Activated CD4-positive, alpha-beta T cell treated with anti-CD3 and anti-CD28 coated beads, Interleukin-2, amount 10 ng/mL, durations not matched to agents 24 days and 14 days (primary cell): ENCODE data around the gene RASEF. TPM values are rescaled to one million over a fixed set of nuclear protein-coding genes. Genes with fewer than 3 reads are reported as not detected.
"Not testable (repeated sequence)": the region's sequence is repeated elsewhere in the genome, so short reads cannot be mapped to it uniquely, and the experiment has no call there.

Source experiments
- DNase-seq: peaks from one replicate; pipeline ENCODE4 v3.0.0; 2022
- H3K27ac Mint-ChIP-seq: one replicate; pipeline ENCODE4 v1.8.0; 2022; ENCODE audit warnings: mild to moderate bottlenecking, mixed read lengths
- H3K27me3 Mint-ChIP-seq: one replicate; pipeline ENCODE4 v1.8.0; 2022; ENCODE audit warnings: mixed read lengths
- H3K36me3 Mint-ChIP-seq: one replicate; pipeline ENCODE4 v1.8.0; 2022; ENCODE audit warnings: low read depth, mild to moderate bottlenecking, mixed read lengths
- H3K4me1 Mint-ChIP-seq: one replicate; pipeline ENCODE4 v1.8.0; 2021; ENCODE audit warnings: mixed read lengths
- H3K4me3 Mint-ChIP-seq: one replicate; pipeline ENCODE4 v1.8.0; 2022; ENCODE audit warnings: mild to moderate bottlenecking, moderate library complexity, mixed read lengths
- H3K9me3 Mint-ChIP-seq: one replicate; pipeline ENCODE4 v1.8.0; 2021; ENCODE audit warnings: mixed read lengths
- intact Hi-C: fragments of 100-400 bp; cut with micrococcal nuclease; formaldehyde crosslinking; loops from one replicate; pipeline ENCODE4 v1.15.1; 2023
- total RNA-seq: library from RNA; stranded (reverse); gene quantifications from 2 replicates; pipeline ENCODE4 v1.2.3, GENCODE V29; 2022

The RASEF gene
- total RNA-seq, result not detected in 2 replicates

GRCh38 chr9:83062651-83063527 lies at the start of gene RASEF:
TSS of gene RASEF (minus strand) at chr9:83063142. CDS start at chr9:83062867, 275 bp downstream.
- intact Hi-C loops, result no loop called here
- H3K4me3 Mint-ChIP-seq, result no peak within 1 kb of the TSS
- H3K27ac Mint-ChIP-seq, result no peak within 1 kb of the TSS
- H3K27me3 Mint-ChIP-seq, result peaks cover 34% of the 10 kb centered on the region
- no peak for DNase-seq
- H3K4me1 Mint-ChIP-seq, result no peaks in the 10 kb centered on the region
- no peaks in the 10 kb centered on the region for H3K9me3 Mint-ChIP-seq
- no peaks in the 10 kb centered on the region for H3K36me3 Mint-ChIP-seq

GRCh38 chr9:83111169-83111568 lies 48.2 kb upstream of the RASEF start:
- H3K9me3 Mint-ChIP-seq, result peaks cover 9% of the 10 kb centered on the region
- H3K27ac Mint-ChIP-seq, result no peak overlapping the region
- no peaks in the 10 kb centered on the region for H3K36me3 Mint-ChIP-seq
- no peaks in the 10 kb centered on the region for H3K4me1 Mint-ChIP-seq
- no peak for DNase-seq
- H3K4me3 Mint-ChIP-seq, result no peak overlapping the region
- H3K27me3 Mint-ChIP-seq, result no peaks in the 10 kb centered on the region
- intact Hi-C loops, result no loop called here

- no peak for DNase-seq
- peaks cover 6% of the 10 kb centered on the region for H3K9me3 Mint-ChIP-seq
- intact Hi-C loops, result no loop called here
- no peaks in the 10 kb centered on the region for H3K36me3 Mint-ChIP-seq
- H3K4me3 Mint-ChIP-seq, result no peak overlapping the region
- H3K27ac Mint-ChIP-seq, result no peak overlapping the region
- no peaks in the 10 kb centered on the region for H3K27me3 Mint-ChIP-seq
- no peaks in the 10 kb centered on the region for H3K4me1 Mint-ChIP-seq
Observed at GRCh38 chr9:83109296-83109695, 46.4 kb upstream of the RASEF start.

- Mint-ChIP-seq H3K4me1 (no peaks in the 10 kb centered on the region), H3K9me3 (no peaks in the 10 kb centered on the region)
- peak; percentile 8 for DNase-seq
Observed at GRCh38 chr9:83108208-83108607, 45.3 kb upstream of the RASEF start.

GRCh38 chr9:83106772-83107171 lies 43.8 kb upstream of the RASEF start:
- no peak for DNase-seq
- intact Hi-C loops, result no loop called here
- Mint-ChIP-seq H3K4me1 (no peaks in the 10 kb centered on the region), H3K4me3 (no peak overlapping the region), H3K9me3 (no peaks in the 10 kb centered on the region), H3K36me3 (no peaks in the 10 kb centered on the region), H3K27me3 (no peaks in the 10 kb centered on the region), H3K27ac (no peak overlapping the region)

More at GRCh38 chr9:83108208-83108607, 45.3 kb upstream of the RASEF start:
- Mint-ChIP-seq H3K27me3 (no peaks in the 10 kb centered on the region), H3K4me3 (no peak overlapping the region), H3K27ac (no peak overlapping the region), H3K36me3 (no peaks in the 10 kb centered on the region)
- intact Hi-C loops, result no loop called here

GRCh38 chr9:83106263-83106662 lies 43.3 kb upstream of the RASEF start:
- intact Hi-C loops, result no loop called here
- Mint-ChIP-seq H3K36me3 (no peaks in the 10 kb centered on the region), H3K27ac (no peak overlapping the region), H3K4me1 (no peaks in the 10 kb centered on the region), H3K4me3 (no peak overlapping the region), H3K9me3 (no peaks in the 10 kb centered on the region), H3K27me3 (no peaks in the 10 kb centered on the region)
- peak; percentile 18 for DNase-seq

GRCh38 chr9:83097633-83098032 lies 34.7 kb upstream of the RASEF start:
- intact Hi-C loops, result no loop called here
- H3K4me1 Mint-ChIP-seq, result no peaks in the 10 kb centered on the region
- no peak for DNase-seq

GRCh38 chr9:83093311-83093710 lies 30.4 kb upstream of the RASEF start:
- H3K27me3 Mint-ChIP-seq, H3K9me3 Mint-ChIP-seq, DNase-seq, H3K4me1 Mint-ChIP-seq, H3K4me3 Mint-ChIP-seq, H3K36me3 Mint-ChIP-seq, intact Hi-C loops, H3K27ac Mint-ChIP-seq: not testable (repeated sequence)

More at GRCh38 chr9:83097633-83098032, 34.7 kb upstream of the RASEF start:
- H3K36me3 Mint-ChIP-seq, result no peaks in the 10 kb centered on the region
- no peak overlapping the region for H3K4me3 Mint-ChIP-seq
- no peaks in the 10 kb centered on the region for H3K27me3 Mint-ChIP-seq
- H3K9me3 Mint-ChIP-seq, result no peaks in the 10 kb centered on the region
- H3K27ac Mint-ChIP-seq, result no peak overlapping the region

GRCh38 chr9:83081846-83082245 lies 18.9 kb upstream of the RASEF start:
- no peak overlapping the region for H3K27ac Mint-ChIP-seq
- H3K9me3 Mint-ChIP-seq, result no peaks in the 10 kb centered on the region
- H3K36me3 Mint-ChIP-seq, result no peaks in the 10 kb centered on the region
- intact Hi-C loops, result no loop called here
- H3K4me1 Mint-ChIP-seq, result no peaks in the 10 kb centered on the region
- no peak for DNase-seq
- H3K4me3 Mint-ChIP-seq, result no peak overlapping the region
- no peaks in the 10 kb centered on the region for H3K27me3 Mint-ChIP-seq

GRCh38 chr9:83081010-83081409 lies 18.1 kb upstream of the RASEF start:
- Mint-ChIP-seq H3K27me3 (no peaks in the 10 kb centered on the region), H3K27ac (no peak overlapping the region), H3K4me3 (no peak overlapping the region), H3K4me1 (no peaks in the 10 kb centered on the region), H3K9me3 (no peaks in the 10 kb centered on the region), H3K36me3 (no peaks in the 10 kb centered on the region)
- no peak for DNase-seq
- intact Hi-C loops, result no loop called here

GRCh38 chr9:83075932-83076331 lies 13.0 kb upstream of the RASEF start:
- intact Hi-C loops, H3K9me3 Mint-ChIP-seq, H3K27me3 Mint-ChIP-seq, H3K4me3 Mint-ChIP-seq, H3K27ac Mint-ChIP-seq, H3K4me1 Mint-ChIP-seq, H3K36me3 Mint-ChIP-seq, DNase-seq: not testable (repeated sequence)

GRCh38 chr9:83072498-83072897 lies 9.6 kb upstream of the RASEF start:
- H3K4me3 Mint-ChIP-seq, DNase-seq, H3K27ac Mint-ChIP-seq, intact Hi-C loops, H3K27me3 Mint-ChIP-seq, H3K36me3 Mint-ChIP-seq, H3K9me3 Mint-ChIP-seq, H3K4me1 Mint-ChIP-seq: not testable (repeated sequence)

- no peak for DNase-seq
- intact Hi-C loops, result no loop called here
- Mint-ChIP-seq H3K27me3 (no peaks in the 10 kb centered on the region), H3K9me3 (no peaks in the 10 kb centered on the region), H3K4me3 (no peak overlapping the region), H3K4me1 (no peaks in the 10 kb centered on the region), H3K36me3 (no peaks in the 10 kb centered on the region), H3K27ac (no peak overlapping the region)
Observed at GRCh38 chr9:83071626-83072025, 8.7 kb upstream of the RASEF start.

- Mint-ChIP-seq H3K36me3 (no peaks in the 10 kb centered on the region), H3K9me3 (no peaks in the 10 kb centered on the region), H3K27ac (no peak overlapping the region), H3K27me3 (no peaks in the 10 kb centered on the region), H3K4me1 (no peaks in the 10 kb centered on the region), H3K4me3 (no peak overlapping the region)
- intact Hi-C loops, result no loop called here
- DNase-seq, result no peak
Observed at GRCh38 chr9:83070261-83070660, 7.3 kb upstream of the RASEF start.

- no peak for DNase-seq
- Mint-ChIP-seq H3K27ac (no peak overlapping the region), H3K4me1 (no peaks in the 10 kb centered on the region), H3K4me3 (no peak overlapping the region), H3K27me3 (peaks cover 3% of the 10 kb centered on the region), H3K9me3 (no peaks in the 10 kb centered on the region), H3K36me3 (no peaks in the 10 kb centered on the region)
- intact Hi-C loops, result no loop called here
Observed at GRCh38 chr9:83069651-83070050, 6.7 kb upstream of the RASEF start.
